ENCODE results near the gene ARID3A. TPM values are rescaled to one million over a fixed set of nuclear protein-coding genes. Genes with fewer than 3 reads are reported as not detected.

ARID3A gene
- total RNA-seq, 2 experiments from 2014 or later: 9.9 to 21.6 TPM

DNA sequence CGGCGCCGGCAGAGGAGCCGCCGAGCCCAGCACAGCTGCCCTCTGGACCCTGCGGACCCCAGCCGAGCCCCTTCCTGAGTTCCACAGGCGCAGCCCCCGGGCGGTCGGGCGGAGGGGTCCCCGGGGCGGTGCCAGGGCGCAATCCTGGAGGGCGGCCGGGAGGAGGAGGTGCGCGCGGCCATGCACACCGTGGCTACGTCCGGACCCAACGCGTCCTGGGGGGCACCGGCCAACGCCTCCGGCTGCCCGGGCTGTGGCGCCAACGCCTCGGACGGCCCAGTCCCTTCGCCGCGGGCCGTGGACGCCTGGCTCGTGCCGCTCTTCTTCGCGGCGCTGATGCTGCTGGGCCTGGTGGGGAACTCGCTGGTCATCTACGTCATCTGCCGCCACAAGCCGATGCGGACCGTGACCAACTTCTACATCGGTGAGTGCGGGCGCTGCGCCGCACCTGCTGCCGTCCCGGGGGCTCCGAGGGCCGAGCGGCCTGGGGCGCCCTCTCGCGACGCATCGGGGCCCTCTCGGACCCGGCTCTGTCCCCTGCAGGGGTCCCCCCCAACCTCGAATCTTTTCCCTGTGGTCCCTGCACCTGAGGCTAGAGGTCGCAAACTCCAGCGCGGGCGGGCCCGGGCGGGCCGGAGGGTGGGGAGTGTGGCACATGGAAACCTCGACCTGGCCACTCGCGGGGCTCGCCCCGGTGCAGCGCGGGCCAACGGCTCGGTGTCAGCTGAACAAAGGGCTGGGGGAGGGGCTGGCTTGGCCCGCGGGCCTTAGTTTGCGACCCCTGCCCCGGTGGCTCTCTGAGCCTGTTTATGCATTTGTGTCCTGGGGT, 8.3 kb upstream of the ARID3A start, which contains the start of gene KISS1R:
Gene KISS1R (plus strand): TSS at position 11 of the 829 bp plus-strand sequence. CDS start 170 bp downstream, at position 181.
- Histone ChIP-seq H4K20me1 (ENCODE audit: insufficient read depth, low read length) (no peaks in the 10 kb centered on the region), H3K9me2 (ENCODE audit: insufficient read depth, low read length) (no peaks in the 10 kb centered on the region), H3K27ac (ENCODE audit: low read depth, low read length, poor library complexity, severe bottlenecking) (no peak within 1 kb of the TSS), H3K4me2 (ENCODE audit: low read length) (peak within 1 kb of the TSS; percentile 32), H3K4me3 (ENCODE audit: low read depth, low read length, poor library complexity, severe bottlenecking) (peak within 1 kb of the TSS; percentile 23), H3K9me3 (ENCODE audit: low read length) (no peaks in the 10 kb centered on the region), H3K36me3 (ENCODE audit: insufficient read depth, low read length) (no peaks in the 10 kb centered on the region), H3K4me1 (ENCODE audit: insufficient read depth, low read length, poor library complexity, severe bottlenecking) (peaks cover 14% of the 10 kb centered on the region), H2AFZ (ENCODE audit: low read length) (no peak within 1 kb of the TSS), H3K79me2 (ENCODE audit: insufficient read depth, low read depth, low read length) (peaks cover 2% of the 10 kb centered on the region; the same call in 1 of the 2 replicates)
- peak; percentile 78 for DNase-seq (ENCODE audit: low spot score)
- POLR2A ChIA-PET: no interaction called here
- intact Hi-C loops (cut with micrococcal nuclease; ENCODE audit: unreplicated experiment): loop anchor here (1.0 kb wide), 1 partner anchor 55 kb away; no protein-coding TSS in a partner anchor
- CTCF ChIA-PET (ENCODE audit: unreplicated experiment): no interaction called here
- TF ChIP-seq, protein P1, sequence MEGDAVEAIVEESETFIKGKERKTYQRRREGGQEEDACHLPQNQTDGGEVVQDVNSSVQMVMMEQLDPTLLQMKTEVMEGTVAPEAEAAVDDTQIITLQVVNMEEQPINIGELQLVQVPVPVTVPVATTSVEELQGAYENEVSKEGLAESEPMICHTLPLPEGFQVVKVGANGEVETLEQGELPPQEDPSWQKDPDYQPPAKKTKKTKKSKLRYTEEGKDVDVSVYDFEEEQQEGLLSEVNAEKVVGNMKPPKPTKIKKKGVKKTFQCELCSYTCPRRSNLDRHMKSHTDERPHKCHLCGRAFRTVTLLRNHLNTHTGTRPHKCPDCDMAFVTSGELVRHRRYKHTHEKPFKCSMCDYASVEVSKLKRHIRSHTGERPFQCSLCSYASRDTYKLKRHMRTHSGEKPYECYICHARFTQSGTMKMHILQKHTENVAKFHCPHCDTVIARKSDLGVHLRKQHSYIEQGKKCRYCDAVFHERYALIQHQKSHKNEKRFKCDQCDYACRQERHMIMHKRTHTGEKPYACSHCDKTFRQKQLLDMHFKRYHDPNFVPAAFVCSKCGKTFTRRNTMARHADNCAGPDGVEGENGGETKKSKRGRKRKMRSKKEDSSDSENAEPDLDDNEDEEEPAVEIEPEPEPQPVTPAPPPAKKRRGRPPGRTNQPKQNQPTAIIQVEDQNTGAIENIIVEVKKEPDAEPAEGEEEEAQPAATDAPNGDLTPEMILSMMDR (conservative IDR thresholded peaks at IDR 0.05; ENCODE audit: low read length): peak; percentile 87
- no peak for TF ChIP-seq EZH2phosphoT487 (IDR thresholded peaks at IDR 0.05; ENCODE audit: borderline replicate concordance, low read depth, low read length)
- no TSS peak for BruUV-seq (replicated peaks)

DNA sequence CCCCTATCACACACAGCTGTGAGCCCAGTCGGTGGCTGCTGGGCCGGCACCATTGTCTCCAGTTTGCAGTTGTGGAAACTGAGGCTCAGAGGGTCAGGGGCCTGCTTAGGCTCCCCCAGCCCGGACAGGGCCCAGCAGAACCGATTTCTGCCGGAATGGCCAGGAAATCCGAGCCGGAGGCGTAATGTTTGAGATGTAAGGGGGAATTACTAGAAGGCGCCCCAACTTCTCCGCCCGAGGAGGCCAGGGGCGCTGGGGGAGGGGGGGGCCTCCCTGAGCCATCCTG, 7.7 kb upstream of the ARID3A start:
- intact Hi-C loops (cut with micrococcal nuclease; ENCODE audit: unreplicated experiment): no loop called here
- BruUV-seq (replicated peaks): no TSS peak

More for the DNA sequence above, 7.7 kb upstream of the ARID3A start:
- CTCF ChIA-PET (ENCODE audit: unreplicated experiment): no interaction called here
- Histone ChIP-seq H3K36me3 (ENCODE audit: insufficient read depth, low read length) (no peaks in the 10 kb centered on the region), H3K27ac (ENCODE audit: low read depth, low read length, poor library complexity, severe bottlenecking) (no peak overlapping the region), H3K4me1 (ENCODE audit: insufficient read depth, low read length, poor library complexity, severe bottlenecking) (peaks cover 14% of the 10 kb centered on the region), H3K4me2 (ENCODE audit: low read length) (peak overlapping the region; percentile 32; the same call in 1 of the 2 replicates), H2AFZ (ENCODE audit: low read length) (no peak overlapping the region), H4K20me1 (ENCODE audit: insufficient read depth, low read length) (no peaks in the 10 kb centered on the region), H3K9me3 (ENCODE audit: low read length) (no peaks in the 10 kb centered on the region), H3K9me2 (ENCODE audit: insufficient read depth, low read length) (no peaks in the 10 kb centered on the region), H3K79me2 (ENCODE audit: insufficient read depth, low read depth, low read length) (no peaks in the 10 kb centered on the region), H3K4me3 (ENCODE audit: low read depth, low read length, poor library complexity, severe bottlenecking) (no peak overlapping the region)
- no peak for TF ChIP-seq EZH2phosphoT487 (IDR thresholded peaks at IDR 0.05; ENCODE audit: borderline replicate concordance, low read depth, low read length)
- TF ChIP-seq, protein P1 (conservative IDR thresholded peaks at IDR 0.05; ENCODE audit: low read length): no peak
- POLR2A ChIA-PET: no interaction called here
- DNase-seq (ENCODE audit: low spot score): no peak
